NCI-H2029 treated with DMSO at 0.1 percent for 48 hours (cell line): ENCODE measurements around the gene U2AF2.

Source experiments
- DNase-seq: peaks from one replicate; lab custom pipeline; 2025; lab: John Stamatoyannopoulos, UW

U2AF2 gene

DNA sequence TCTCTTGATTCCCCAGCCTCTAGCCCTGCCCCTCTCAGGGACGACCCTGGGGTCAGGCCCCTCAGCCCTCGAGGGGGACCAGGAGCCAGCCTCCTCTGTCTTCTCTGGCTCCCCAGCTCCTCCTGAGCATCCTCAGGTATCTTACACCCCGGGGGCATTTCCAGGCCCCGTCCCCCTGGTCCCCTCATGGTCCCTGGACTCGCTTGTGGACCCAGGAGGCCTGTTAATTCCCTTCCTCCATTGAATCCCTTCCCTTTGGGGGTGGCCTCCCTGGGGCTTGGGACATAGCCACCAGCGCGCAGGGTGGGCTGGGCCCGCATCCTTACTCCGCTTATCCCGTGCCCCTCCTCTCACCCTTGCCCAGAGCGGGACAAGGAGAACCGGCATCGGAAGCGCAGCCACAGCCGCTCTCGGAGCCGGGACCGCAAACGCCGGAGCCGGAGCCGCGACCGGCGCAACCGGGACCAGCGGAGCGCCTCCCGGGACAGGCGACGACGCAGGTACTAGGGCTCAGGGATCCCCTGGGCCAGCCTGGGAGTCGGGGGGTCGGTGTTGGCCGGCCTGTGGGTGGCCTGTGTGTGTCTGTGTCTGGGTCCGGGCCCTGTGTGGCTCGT, 4.1 kb downstream of the U2AF2 start:
- DNase-seq: no peak

GRCh38 chr19:55659822-55660221, 5.0 kb downstream of the U2AF2 start:
- DNase-seq: no peak

- DNase-seq: no peak
These were observed 5.6 kb downstream of the U2AF2 start for GRCh38 chr19:55660404-55660803.

DNA sequence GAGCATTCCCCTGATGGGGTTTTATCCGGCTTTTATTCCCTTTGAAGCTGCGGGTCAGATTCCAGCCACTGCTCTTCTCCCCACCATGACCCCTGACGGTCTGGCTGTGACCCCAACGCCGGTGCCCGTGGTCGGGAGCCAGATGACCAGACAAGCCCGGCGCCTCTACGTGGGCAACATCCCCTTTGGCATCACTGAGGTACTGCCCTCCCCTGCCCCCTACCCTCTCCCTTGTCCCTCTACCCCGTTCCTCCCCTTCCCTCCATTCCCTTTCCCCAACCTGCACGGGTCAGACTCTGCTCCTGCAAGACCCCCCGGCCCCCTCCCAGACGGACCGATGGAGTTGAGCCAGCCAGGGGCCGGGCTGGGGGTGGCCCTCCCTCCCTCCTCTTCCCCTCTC, 6.2 kb downstream of the U2AF2 start:
- no peak for DNase-seq

- no peak for DNase-seq
These were observed 7.0 kb downstream of the U2AF2 start for GRCh38 chr19:55661826-55662225.

GRCh38 chr19:55663846-55664536, 9.2 kb downstream of the U2AF2 start:
- DNase-seq: no peak

- no peak for DNase-seq
These were observed 11.6 kb downstream of the U2AF2 start for GRCh38 chr19:55666343-55667005.

DNA sequence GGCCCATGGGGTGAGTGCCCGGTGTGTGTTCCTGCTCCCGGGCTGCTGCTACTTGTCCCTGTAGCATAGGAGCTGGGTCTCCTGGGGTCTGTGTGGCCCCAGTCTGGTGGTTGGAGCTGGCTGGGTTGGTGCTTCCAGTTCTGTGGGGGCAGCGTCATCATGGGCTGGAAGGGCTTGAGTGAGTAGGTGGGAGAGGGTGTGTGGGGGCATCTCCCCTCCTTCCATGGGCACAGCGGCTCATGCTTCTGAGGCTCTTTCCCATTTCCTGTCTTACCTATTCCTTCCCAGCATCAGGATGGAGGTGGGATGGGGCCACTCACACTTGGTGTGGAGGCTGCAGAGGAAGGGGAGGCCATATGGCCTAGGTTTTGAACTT, 12.2 kb downstream of the U2AF2 start:
- no peak for DNase-seq

- DNase-seq: no peak
These were observed 12.7 kb downstream of the U2AF2 start for GRCh38 chr19:55667511-55667910.

- no peak for DNase-seq
These were observed 13.1 kb downstream of the U2AF2 start for GRCh38 chr19:55667958-55668357.

GRCh38 chr19:55668603-55669348, 13.9 kb downstream of the U2AF2 start:
- DNase-seq: no peak

GRCh38 chr19:55669418-55670279, 14.8 kb downstream of the U2AF2 start:
- no peak for DNase-seq

DNA sequence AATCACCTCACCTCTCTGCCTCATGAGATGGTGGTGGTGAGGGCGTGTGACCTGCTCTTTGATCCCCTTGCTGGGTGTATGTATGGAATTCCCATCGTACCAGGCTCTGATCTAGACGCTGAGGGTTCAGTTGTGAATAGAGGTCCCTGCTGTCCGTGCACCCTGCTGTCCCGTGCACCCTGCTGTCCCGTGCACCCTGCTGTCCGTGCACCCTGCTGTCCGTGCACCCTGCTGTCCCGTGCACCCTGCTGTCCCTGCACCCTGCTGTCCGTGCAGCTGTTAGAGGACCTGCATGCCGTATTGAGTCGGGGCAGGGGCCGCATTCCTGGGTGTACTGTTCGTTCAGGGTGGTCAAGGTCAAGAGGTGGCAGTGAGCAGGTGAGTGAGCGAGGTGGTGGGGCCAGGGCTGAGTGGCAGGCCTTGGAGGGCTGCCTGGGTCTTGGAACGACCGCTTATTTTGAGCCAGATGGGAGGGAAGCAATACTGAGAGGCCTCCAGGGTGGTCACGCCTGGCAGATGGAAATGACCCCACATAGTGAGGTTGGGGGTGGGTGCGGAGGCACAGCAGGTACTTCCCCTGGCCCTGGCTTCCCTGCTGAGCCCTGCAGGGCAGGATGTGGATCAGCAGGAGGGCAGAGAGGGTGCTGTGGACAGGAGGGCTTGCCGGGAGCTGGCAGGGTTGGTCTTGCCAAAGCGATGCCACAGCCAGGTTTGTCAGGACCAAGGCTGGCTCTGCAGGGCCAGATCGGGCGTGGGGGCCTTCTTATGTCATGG, 15.6 kb downstream of the U2AF2 start:
- no peak for DNase-seq

- DNase-seq: no peak
These were observed 16.2 kb downstream of the U2AF2 start for GRCh38 chr19:55671054-55671378.

DNA sequence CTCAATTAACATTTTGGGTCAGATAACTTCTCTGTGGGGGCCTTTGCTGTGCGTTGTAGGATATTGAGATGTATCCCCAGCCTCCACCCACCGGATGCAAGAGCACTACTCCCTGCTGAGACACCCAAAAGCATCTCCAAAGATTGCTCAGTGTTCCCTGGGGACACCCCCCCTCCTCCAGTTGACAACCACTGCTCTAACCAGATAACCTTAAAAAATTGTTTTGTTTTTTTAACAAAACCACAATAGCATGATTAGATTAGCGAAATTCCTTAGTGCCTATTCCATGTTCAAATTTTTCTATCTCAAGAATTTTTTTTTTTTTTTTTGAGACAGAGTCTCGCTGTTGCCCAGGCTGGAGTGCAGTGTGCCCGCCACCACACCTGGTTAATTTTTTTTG, 17.6 kb downstream of the U2AF2 start:
- no peak for DNase-seq

DNA sequence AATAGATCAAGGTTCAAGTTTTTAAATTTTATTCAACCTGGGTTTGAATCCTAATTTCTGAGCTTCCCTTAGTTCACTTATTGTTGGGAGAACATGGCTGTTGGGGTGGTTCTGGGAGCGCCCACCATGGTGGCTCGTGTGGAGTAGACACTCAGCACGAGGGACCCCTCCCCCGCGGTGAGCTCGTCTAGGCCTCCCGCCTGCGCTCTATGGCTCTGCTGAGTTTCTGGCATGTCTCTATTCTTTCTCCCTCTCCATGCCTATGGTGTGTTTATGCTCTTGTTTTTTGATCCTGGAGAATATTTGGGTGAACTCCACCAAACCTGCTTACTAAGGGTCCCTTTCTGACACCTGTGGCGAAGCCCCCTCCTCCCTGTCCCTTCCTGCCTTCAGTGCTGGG, 18.6 kb downstream of the U2AF2 start:
- DNase-seq: no peak

- DNase-seq: no peak
These were observed 19.1 kb downstream of the U2AF2 start for GRCh38 chr19:55673889-55674288.

- DNase-seq: no peak
These were observed 19.6 kb downstream of the U2AF2 start for GRCh38 chr19:55674459-55674840.

DNA sequence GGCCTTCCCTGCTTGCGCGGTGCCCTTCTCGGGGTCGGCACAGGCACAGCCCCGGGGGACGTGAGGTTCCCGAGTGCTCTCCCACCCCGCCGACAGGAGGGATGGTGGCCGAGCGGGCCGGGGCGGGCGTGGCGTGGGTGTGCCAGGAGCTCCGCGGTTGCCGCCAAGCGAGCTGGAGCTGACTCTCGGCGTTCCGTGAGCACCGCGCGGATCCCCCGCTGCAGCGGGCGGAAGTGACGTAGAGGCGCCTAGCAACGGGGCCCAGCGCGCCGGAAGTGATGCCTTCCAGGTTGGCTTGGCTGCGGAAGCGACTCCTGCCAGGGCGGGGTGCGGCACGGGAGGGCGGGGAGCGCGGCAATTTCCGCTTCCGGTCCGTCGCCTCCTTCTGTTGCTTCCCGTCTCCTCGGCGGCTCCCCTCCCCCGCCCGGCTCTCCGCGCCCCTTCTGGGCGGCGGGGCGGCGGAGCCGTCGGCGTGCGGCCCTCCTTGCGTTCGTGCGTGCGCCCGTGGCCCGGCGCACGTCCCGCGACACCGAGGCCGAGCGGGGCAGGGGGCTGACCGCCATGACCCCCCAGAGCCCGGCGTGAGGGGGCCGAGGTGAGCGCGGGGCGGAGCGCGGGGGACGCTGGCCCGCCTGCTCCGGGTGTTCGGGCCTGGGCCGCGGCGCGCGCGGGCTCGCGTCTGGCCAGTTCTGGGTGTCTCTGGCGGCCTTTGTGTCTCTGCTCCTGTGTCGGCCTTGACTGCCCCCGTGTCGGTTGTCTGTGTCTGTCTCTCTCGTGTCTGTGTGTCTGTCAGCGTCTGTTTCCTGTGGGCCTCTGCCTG, 20.2 kb downstream of the U2AF2 start, which contains the start of gene EPN1:
EPN1 (plus strand) TSS at position 386 of the 820 bp plus-strand sequence. CDS start 3,402 bp downstream, outside the sequence.
- peak; percentile 56 for DNase-seq

- no peak for DNase-seq
These were observed 21.0 kb downstream of the U2AF2 start for GRCh38 chr19:55675661-55676354.
